ENCODE measurements around the gene PLSCR5. TPM values are rescaled to one million over a fixed set of nuclear protein-coding genes. Genes with fewer than 3 reads are reported as not detected.
A peak's percentile ranks its signal among the peaks of the same experiment; 100 is the strongest.

The PLSCR5 gene
- total RNA-seq, 1 donor from 2014 or later, result not detected

DNA sequence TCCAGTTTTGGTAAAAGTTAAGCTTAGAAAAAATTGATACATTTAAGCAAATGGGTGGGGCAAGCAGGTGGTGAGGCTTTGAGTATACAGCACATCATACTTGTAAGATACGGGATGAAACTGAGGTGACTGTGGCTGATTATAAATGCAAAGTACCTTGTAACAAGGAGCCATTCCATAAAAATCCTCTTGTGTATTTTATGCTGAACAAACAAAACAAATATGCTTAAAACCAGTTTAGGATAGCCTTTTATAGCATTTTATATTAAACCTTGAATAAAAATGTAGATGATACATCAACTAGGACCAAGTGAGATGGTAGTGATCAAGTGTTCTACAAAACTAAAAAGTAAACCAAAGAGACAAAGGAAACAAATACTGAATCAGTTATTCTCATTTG, 64.2 kb downstream of the PLSCR5 start:
- TF ChIP-seq, protein P1, sequence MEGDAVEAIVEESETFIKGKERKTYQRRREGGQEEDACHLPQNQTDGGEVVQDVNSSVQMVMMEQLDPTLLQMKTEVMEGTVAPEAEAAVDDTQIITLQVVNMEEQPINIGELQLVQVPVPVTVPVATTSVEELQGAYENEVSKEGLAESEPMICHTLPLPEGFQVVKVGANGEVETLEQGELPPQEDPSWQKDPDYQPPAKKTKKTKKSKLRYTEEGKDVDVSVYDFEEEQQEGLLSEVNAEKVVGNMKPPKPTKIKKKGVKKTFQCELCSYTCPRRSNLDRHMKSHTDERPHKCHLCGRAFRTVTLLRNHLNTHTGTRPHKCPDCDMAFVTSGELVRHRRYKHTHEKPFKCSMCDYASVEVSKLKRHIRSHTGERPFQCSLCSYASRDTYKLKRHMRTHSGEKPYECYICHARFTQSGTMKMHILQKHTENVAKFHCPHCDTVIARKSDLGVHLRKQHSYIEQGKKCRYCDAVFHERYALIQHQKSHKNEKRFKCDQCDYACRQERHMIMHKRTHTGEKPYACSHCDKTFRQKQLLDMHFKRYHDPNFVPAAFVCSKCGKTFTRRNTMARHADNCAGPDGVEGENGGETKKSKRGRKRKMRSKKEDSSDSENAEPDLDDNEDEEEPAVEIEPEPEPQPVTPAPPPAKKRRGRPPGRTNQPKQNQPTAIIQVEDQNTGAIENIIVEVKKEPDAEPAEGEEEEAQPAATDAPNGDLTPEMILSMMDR (IDR thresholded peaks at IDR 0.05), result no peak
- TF ChIP-seq POLR2A (IDR thresholded peaks at IDR 0.05) (no peak), POLR2AphosphoS5 (IDR thresholded peaks at IDR 0.05; ENCODE audit: insufficient read depth in 1 of 2, low read depth in 1 of 2) (no peak)
- Histone ChIP-seq H3K4me1 (peaks cover 29% of the 10 kb centered on the region), H3K27ac (no peak overlapping the region), H3K36me3 (no peaks in the 10 kb centered on the region), H3K4me3 (peak overlapping the region in 1 of 2 donors; percentile 68), H3K9me3 (no peaks in the 10 kb centered on the region), H3K27me3 (no peaks in the 10 kb centered on the region)
- no peak for DNase-seq (ENCODE audit: extremely low spot score in 2 of 2)
- intact Hi-C loops (cut with DNase I), result loop anchor here (10.0 kb wide), 2 partner anchors 66 to 406 kb away; no protein-coding TSS in a partner anchor

DNA sequence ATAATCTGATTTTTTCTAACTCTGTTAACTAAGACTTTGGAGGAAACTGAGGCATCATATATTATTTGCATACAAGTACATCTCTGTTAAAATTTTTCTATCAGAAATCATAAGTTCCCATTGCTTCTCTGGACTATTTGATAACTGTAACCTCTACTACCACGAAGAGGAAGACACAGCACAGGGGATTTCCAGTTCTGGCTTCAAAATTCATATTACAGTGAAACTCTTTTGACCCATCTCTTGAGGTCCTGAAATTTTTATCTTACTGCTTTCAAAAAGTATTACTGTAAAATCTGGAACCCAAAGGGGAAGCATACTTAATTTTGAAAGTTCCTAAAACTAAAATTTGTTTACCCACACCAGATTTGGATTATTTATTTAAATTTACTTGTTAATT, 64.9 kb downstream of the PLSCR5 start:
- intact Hi-C loops (cut with DNase I), result loop anchor here (10.0 kb wide), 2 partner anchors 65 to 405 kb away; no protein-coding TSS in a partner anchor
- Histone ChIP-seq H3K4me3 (no peak overlapping the region), H3K4me1 (peaks cover 29% of the 10 kb centered on the region)

DNA sequence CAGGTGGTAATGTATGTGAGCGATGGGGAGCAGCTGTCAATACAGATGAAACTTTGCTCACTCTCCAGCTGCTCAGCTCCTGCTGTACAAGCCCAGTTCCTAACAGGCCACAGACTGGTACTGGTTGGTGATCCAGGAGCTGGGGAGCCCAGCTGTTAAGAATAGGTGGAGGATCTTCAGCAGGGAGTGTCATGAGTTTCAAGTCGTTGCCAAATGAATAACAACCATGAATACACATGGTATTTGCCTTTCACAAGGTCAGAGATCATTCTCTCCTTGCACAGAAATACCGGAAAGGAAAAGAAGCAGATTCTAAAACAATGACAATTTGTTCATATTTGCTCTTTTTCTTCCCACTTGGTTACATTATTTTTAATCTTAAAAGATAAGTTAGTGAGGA, 65.8 kb downstream of the PLSCR5 start:
- Histone ChIP-seq H3K4me3 (no peak overlapping the region), H3K9me3 (no peaks in the 10 kb centered on the region), H3K36me3 (no peaks in the 10 kb centered on the region), H3K27ac (no peak overlapping the region), H3K4me1 (peaks cover 29% of the 10 kb centered on the region), H3K27me3 (no peaks in the 10 kb centered on the region)
- no peak for TF ChIP-seq POLR2A (IDR thresholded peaks at IDR 0.05)
- no peak for TF ChIP-seq POLR2AphosphoS5 (IDR thresholded peaks at IDR 0.05; ENCODE audit: insufficient read depth in 1 of 2, low read depth in 1 of 2)
- TF ChIP-seq, protein P1 (IDR thresholded peaks at IDR 0.05), result no peak
- no peak for DNase-seq (ENCODE audit: extremely low spot score in 2 of 2)
- intact Hi-C loops (cut with DNase I), result no loop called here

More for the DNA sequence above, 64.9 kb downstream of the PLSCR5 start:
- no peaks in the 10 kb centered on the region for H3K9me3 ChIP-seq
- no peaks in the 10 kb centered on the region for H3K36me3 ChIP-seq
- no peak overlapping the region for H3K27ac ChIP-seq
- TF ChIP-seq POLR2A (IDR thresholded peaks at IDR 0.05) (no peak), POLR2AphosphoS5 (IDR thresholded peaks at IDR 0.05; ENCODE audit: insufficient read depth in 1 of 2, low read depth in 1 of 2) (no peak)
- TF ChIP-seq, protein P1 (IDR thresholded peaks at IDR 0.05), result no peak
- DNase-seq (ENCODE audit: extremely low spot score in 2 of 2), result no peak
- H3K27me3 ChIP-seq, result no peaks in the 10 kb centered on the region

DNA sequence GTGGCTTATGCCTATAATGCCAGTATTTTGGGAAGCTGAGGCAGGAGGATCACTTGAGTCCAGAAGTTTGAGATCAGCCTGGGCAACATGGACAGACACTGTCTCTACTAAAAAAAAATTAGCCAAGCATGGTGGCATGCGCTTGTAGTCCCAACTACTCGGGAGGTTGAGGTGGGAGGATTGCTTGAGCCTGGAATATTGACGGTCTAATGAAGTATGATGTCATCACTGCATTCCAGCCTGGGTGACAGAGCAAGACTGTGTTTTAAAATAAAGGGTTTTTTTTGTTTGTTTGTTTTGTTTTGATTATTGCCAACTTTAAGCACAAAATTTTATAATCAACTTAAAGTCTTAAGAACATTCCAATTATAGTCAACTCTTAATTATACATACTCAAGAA, 67.5 kb downstream of the PLSCR5 start:
- H3K4me1 ChIP-seq, result peaks cover 25% of the 10 kb centered on the region
- no peak overlapping the region for H3K4me3 ChIP-seq
- no peaks in the 10 kb centered on the region for H3K36me3 ChIP-seq
- no peaks in the 10 kb centered on the region for H3K27me3 ChIP-seq
- intact Hi-C loops (cut with DNase I), result no loop called here
- H3K27ac ChIP-seq, result no peak overlapping the region
- H3K9me3 ChIP-seq, result no peaks in the 10 kb centered on the region
- no peak for DNase-seq (ENCODE audit: extremely low spot score in 2 of 2)
- TF ChIP-seq POLR2A (IDR thresholded peaks at IDR 0.05), result no peak
- TF ChIP-seq, protein P1 (IDR thresholded peaks at IDR 0.05), result no peak

DNA sequence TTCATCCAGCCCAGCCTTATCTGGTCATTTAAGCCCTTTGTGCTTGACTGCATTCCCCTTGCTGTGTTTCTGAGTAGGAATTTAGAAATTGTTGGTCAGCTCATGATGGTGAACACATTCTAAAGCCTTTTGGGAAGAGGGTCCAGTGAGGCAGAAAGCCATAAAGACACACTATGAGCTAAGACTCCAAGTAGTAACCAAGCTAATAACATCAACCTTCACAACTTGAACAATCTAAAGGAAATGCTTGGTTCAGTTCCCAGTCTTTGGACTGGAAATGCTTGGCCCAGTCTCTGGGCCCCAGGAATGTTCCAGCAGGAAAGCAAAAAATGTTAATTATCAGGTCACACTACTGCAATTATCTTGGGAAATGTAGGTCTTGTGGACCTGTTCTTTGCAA, 68.5 kb downstream of the PLSCR5 start:
- intact Hi-C loops (cut with DNase I), result no loop called here
- Histone ChIP-seq H3K27me3 (no peaks in the 10 kb centered on the region), H3K4me3 (no peak overlapping the region), H3K27ac (no peak overlapping the region), H3K4me1 (peaks cover 16% of the 10 kb centered on the region), H3K9me3 (no peaks in the 10 kb centered on the region), H3K36me3 (no peaks in the 10 kb centered on the region)
- TF ChIP-seq POLR2AphosphoS5 (IDR thresholded peaks at IDR 0.05; ENCODE audit: insufficient read depth in 1 of 2, low read depth in 1 of 2), result no peak
- TF ChIP-seq, protein P1 (IDR thresholded peaks at IDR 0.05), result no peak
- TF ChIP-seq POLR2A (IDR thresholded peaks at IDR 0.05), result no peak
- DNase-seq (ENCODE audit: extremely low spot score in 2 of 2), result no peak

Small RNAs within 50 kb of the gene (small RNA-seq; reads per million reads assigned to genes)
- gene RNU6-428P, result not detected

Other genes with a start within 250 kb of the PLSCR5 start
- not detected for gene PLSCR2, start 135.8 kb downstream of the PLSCR5 start, total RNA-seq
- 78.1 TPM for gene PLSCR1, start 60.7 kb downstream of the PLSCR5 start, total RNA-seq